ENCODE data around the gene MTFR1L.
A peak's percentile ranks its signal among the peaks of the same experiment; 100 is the strongest.

The MTFR1L gene

GRCh38 chr1:25790472-25790871 lies 29.3 kb upstream of the MTFR1L start:
- DNase-seq: no peak
- ATAC-seq: no peak

GRCh38 chr1:25792115-25792514 lies 27.6 kb upstream of the MTFR1L start:
- no peak for ATAC-seq
- DNase-seq: no peak

GRCh38 chr1:25793585-25794170 lies 26.1 kb upstream of the MTFR1L start:
- no peak for ATAC-seq
- no peak for DNase-seq

GRCh38 chr1:25794325-25794724 lies 25.4 kb upstream of the MTFR1L start:
- no peak for ATAC-seq

GRCh38 chr1:25795211-25795610 lies 24.5 kb upstream of the MTFR1L start:
- no peak for ATAC-seq
- no peak for DNase-seq

More at GRCh38 chr1:25794325-25794724, 25.4 kb upstream of the MTFR1L start:
- no peak for DNase-seq

- peak; percentile 50 for DNase-seq
- peak; percentile 64 for ATAC-seq
Measured at GRCh38 chr1:25795946-25796810, 23.6 kb upstream of the MTFR1L start.

GRCh38 chr1:25796811-25797458 lies 22.8 kb upstream of the MTFR1L start:
- DNase-seq (peak; percentile 94), ATAC-seq (peak; percentile 54)

- DNase-seq: peak; percentile 66
- no peak for ATAC-seq
Measured at GRCh38 chr1:25797939-25798338, 21.8 kb upstream of the MTFR1L start.

GRCh38 chr1:25798666-25799351 lies 20.9 kb upstream of the MTFR1L start:
- DNase-seq (no peak), ATAC-seq (no peak)

- ATAC-seq (no peak), DNase-seq (no peak)
Measured at GRCh38 chr1:25799352-25799934, 20.3 kb upstream of the MTFR1L start.

GRCh38 chr1:25799935-25800702 lies 19.6 kb upstream of the MTFR1L start, which contains the start of gene SELENON:
TSS of gene SELENON (plus strand) at chr1:25800193. CDS start at chr1:25800231, 38 bp downstream.
- ATAC-seq: peak; percentile 20
- peak; percentile 39 for DNase-seq

GRCh38 chr1:25800703-25801377 lies 18.9 kb upstream of the MTFR1L start:
- no peak for ATAC-seq
- no peak for DNase-seq

- DNase-seq: no peak
- peak; percentile 21 for ATAC-seq
Measured at GRCh38 chr1:25802915-25803314, 16.8 kb upstream of the MTFR1L start.

- no peak for ATAC-seq
Measured at GRCh38 chr1:25803368-25803767, 16.4 kb upstream of the MTFR1L start.

GRCh38 chr1:25804244-25804963 lies 15.3 kb upstream of the MTFR1L start:
- ATAC-seq (peak; percentile 38), DNase-seq (no peak)

More at GRCh38 chr1:25803368-25803767, 16.4 kb upstream of the MTFR1L start:
- DNase-seq: no peak

- DNase-seq (no peak), ATAC-seq (no peak)
Measured at GRCh38 chr1:25804964-25805862, 14.5 kb upstream of the MTFR1L start.

GRCh38 chr1:25805863-25806225 lies 13.9 kb upstream of the MTFR1L start:
- no peak for DNase-seq
- no peak for ATAC-seq

GRCh38 chr1:25806418-25806817 lies 13.3 kb upstream of the MTFR1L start:
- ATAC-seq (no peak), DNase-seq (no peak)

Data from stimulated activated naive CD8-positive, alpha-beta T cell treated with anti-CD3 and anti-CD28 coated beads, Interleukin-15, Interleukin-2, amounts not matched to agents 100 U/mL and 50 U/mL, for 24 hours (primary cell).